Measurements from ENCODE around the gene PPP6R1. TPM values are rescaled to one million over a fixed set of nuclear protein-coding genes. Genes with fewer than 3 reads are reported as not detected.
A peak's percentile ranks its signal among the peaks of the same experiment; 100 is the strongest.

Gene PPP6R1
- total RNA-seq, 4 donors from 2014 or later = 32.6 to 79.4 (median 34.0) TPM

- WGBS, 2 donors (ENCODE audit: low coverage in 1 of 2) = 76 to 93% methylated on average over 3 of the region's 21 CpGs
- H3K27me3 ChIP-seq = peaks cover 11% of the 10 kb centered on the region
- peaks cover 0 to 29% (median 6%) of the 10 kb centered on the region in 3 donors for H3K4me1 ChIP-seq
- peak overlapping the region in 3 of 4 donors; percentile 6 to 93 (median 27) for H3K27ac ChIP-seq
- no peaks in the 10 kb centered on the region for H3K9me3 ChIP-seq
- no peak for TF ChIP-seq CTCF (IDR thresholded peaks at IDR 0.05)
- no peak for TF ChIP-seq EP300 (IDR thresholded peaks at IDR 0.05)
- TF ChIP-seq POLR2AphosphoS5 (IDR thresholded peaks at IDR 0.05) = no peak
- no peak for TF ChIP-seq POLR2A (IDR thresholded peaks at IDR 0.05)
- no peak for ATAC-seq
- peaks cover 0 to 36% of the 10 kb centered on the region in 2 donors for H3K36me3 ChIP-seq
- H3K4me3 ChIP-seq = no peak overlapping the region
Measured at GRCh38 chr19:55287361-55288079, 28.7 kb upstream of the PPP6R1 start.

GRCh38 chr19:55285229-55285890 lies 26.5 kb upstream of the PPP6R1 start:
- peak overlapping the region in 1 of 2 donors; percentile 87 for H3K4me3 ChIP-seq
- peak overlapping the region in 3 of 4 donors; percentile 89 to 93 (median 92) for H3K27ac ChIP-seq

GRCh38 chr19:55284405-55285058 lies 25.7 kb upstream of the PPP6R1 start:
- H3K9me3 ChIP-seq = no peaks in the 10 kb centered on the region
- peak overlapping the region; percentile 81 to 93 (median 90) for H3K27ac ChIP-seq
- H3K4me3 ChIP-seq = peak overlapping the region; percentile 69 to 87
- H3K36me3 ChIP-seq = peaks cover 0 to 19% of the 10 kb centered on the region in 2 donors
- peaks cover 0 to 47% (median 9%) of the 10 kb centered on the region in 3 donors for H3K4me1 ChIP-seq
- no peak for ATAC-seq
- peaks cover 11% of the 10 kb centered on the region for H3K27me3 ChIP-seq
- WGBS, 2 donors (ENCODE audit: low coverage in 1 of 2) = 60% methylated on average over 1 of the region's 16 CpGs; no CpG with 5 or more reads in 1 of the 2 donors
- TF ChIP-seq CTCF (IDR thresholded peaks at IDR 0.05) = no peak

More at GRCh38 chr19:55285229-55285890, 26.5 kb upstream of the PPP6R1 start:
- ATAC-seq = no peak
- H3K4me1 ChIP-seq = peaks cover 0 to 42% (median 8%) of the 10 kb centered on the region in 3 donors
- no peak for TF ChIP-seq CTCF (IDR thresholded peaks at IDR 0.05)
- TF ChIP-seq POLR2AphosphoS5 (IDR thresholded peaks at IDR 0.05) = no peak
- TF ChIP-seq POLR2A (IDR thresholded peaks at IDR 0.05) = no peak
- TF ChIP-seq EP300 (IDR thresholded peaks at IDR 0.05) = no peak
- 8 to 20% methylated on average over 1 to 9 of the region's 18 CpGs for WGBS, 2 donors (ENCODE audit: low coverage in 1 of 2)
- peaks cover 11% of the 10 kb centered on the region for H3K27me3 ChIP-seq
- no peaks in the 10 kb centered on the region for H3K9me3 ChIP-seq
- peaks cover 0 to 22% of the 10 kb centered on the region in 2 donors for H3K36me3 ChIP-seq

GRCh38 chr19:55283548-55284377 lies 24.9 kb upstream of the PPP6R1 start, which contains the start of gene BRSK1:
BRSK1 (plus strand) TSS chr19:55283997; CDS start chr19:55284443, 446 bp downstream.
- H3K4me1 ChIP-seq = peaks cover 0 to 54% (median 16%) of the 10 kb centered on the region in 3 donors
- peak within 1 kb of the TSS; percentile 69 to 87 for H3K4me3 ChIP-seq
- H3K9me3 ChIP-seq = no peaks in the 10 kb centered on the region
- peaks cover 0 to 11% of the 10 kb centered on the region in 2 donors for H3K36me3 ChIP-seq
- TF ChIP-seq POLR2AphosphoS5 (IDR thresholded peaks at IDR 0.05) = no peak
- TF ChIP-seq EP300 (IDR thresholded peaks at IDR 0.05) = no peak
- TF ChIP-seq POLR2A (IDR thresholded peaks at IDR 0.05) = no peak
- TF ChIP-seq CTCF (IDR thresholded peaks at IDR 0.05) = no peak
- 16 to 23% methylated on average over 5 of the region's 44 CpGs for WGBS, 2 donors (ENCODE audit: low coverage in 1 of 2)
- ATAC-seq = peak; percentile 12
- H3K27me3 ChIP-seq = peaks cover 11% of the 10 kb centered on the region
- peak within 1 kb of the TSS; percentile 81 to 93 (median 90) for H3K27ac ChIP-seq

All from gastroesophageal sphincter (tissue), 4 donors.